Measurements from ENCODE around the gene SWT1.

Gene SWT1

GRCh38 chr1:185288435-185288834 is 131.5 kb downstream of the SWT1 start:
- DNase-seq (ENCODE audit: low read depth in 2 of 2), result no peak

- no peak for DNase-seq (ENCODE audit: low read depth in 2 of 2)
Measured at GRCh38 chr1:185289880-185290279, 132.9 kb downstream of the SWT1 start.

GRCh38 chr1:185291159-185291558 is 134.2 kb downstream of the SWT1 start:
- no peak for DNase-seq (ENCODE audit: low read depth in 2 of 2)

- DNase-seq (ENCODE audit: low read depth in 2 of 2), result no peak
Measured at GRCh38 chr1:185291652-185292051, 134.7 kb downstream of the SWT1 start.

GRCh38 chr1:185292237-185292636 is 135.3 kb downstream of the SWT1 start:
- DNase-seq (ENCODE audit: low read depth in 2 of 2), result no peak

GRCh38 chr1:185293967-185294542 is 137.1 kb downstream of the SWT1 start:
- no peak for DNase-seq (ENCODE audit: low read depth in 2 of 2)

- no peak for DNase-seq (ENCODE audit: low read depth in 2 of 2)
Measured at GRCh38 chr1:185295091-185295490, 138.1 kb downstream of the SWT1 start.

GRCh38 chr1:185297982-185298381 is 141.0 kb downstream of the SWT1 start:
- no peak for DNase-seq (ENCODE audit: low read depth in 2 of 2)

- DNase-seq (ENCODE audit: low read depth in 2 of 2), result no peak
Measured at GRCh38 chr1:185300152-185300551, 143.2 kb downstream of the SWT1 start.

- no peak for DNase-seq (ENCODE audit: low read depth in 2 of 2)
Measured at GRCh38 chr1:185305419-185305818, 148.5 kb downstream of the SWT1 start.

GRCh38 chr1:185308126-185308525 is 151.2 kb downstream of the SWT1 start:
- DNase-seq (ENCODE audit: low read depth in 2 of 2), result no peak

- no peak for DNase-seq (ENCODE audit: low read depth in 2 of 2)
Measured at GRCh38 chr1:185309566-185309965, 152.6 kb downstream of the SWT1 start.

GRCh38 chr1:185311589-185312225 is 154.7 kb downstream of the SWT1 start:
- no peak for DNase-seq (ENCODE audit: low read depth in 2 of 2)

GRCh38 chr1:185312361-185313138 is 155.6 kb downstream of the SWT1 start:
- DNase-seq (ENCODE audit: low read depth in 2 of 2), result no peak

GRCh38 chr1:185314411-185314810 is 157.4 kb downstream of the SWT1 start:
- no peak for DNase-seq (ENCODE audit: low read depth in 2 of 2)

GRCh38 chr1:185315445-185316071 is 158.6 kb downstream of the SWT1 start:
- DNase-seq (ENCODE audit: low read depth in 2 of 2), result no peak

GRCh38 chr1:185316163-185317033 is 159.4 kb downstream of the SWT1 start:
- DNase-seq (ENCODE audit: low read depth in 2 of 2), result peak; percentile 86 to 92

GRCh38 chr1:185317034-185317885 is 160.3 kb downstream of the SWT1 start, which contains the start of gene IVNS1ABP:
TSS of gene IVNS1ABP (minus strand) at chr1:185317243. CDS start at chr1:185309493, 7,750 bp downstream.
- DNase-seq (ENCODE audit: low read depth in 2 of 2), result peak; percentile 92 to 93

GRCh38 chr1:185317886-185318310 is 160.9 kb downstream of the SWT1 start:
- DNase-seq (ENCODE audit: low read depth in 2 of 2), result peak; percentile 33 to 70

- DNase-seq (ENCODE audit: low read depth in 2 of 2), result no peak
Measured at GRCh38 chr1:185318431-185319138, 161.6 kb downstream of the SWT1 start.
